Measurements from ENCODE around the gene MAML3.

The MAML3 gene

GRCh38 chr4:139754938-139755337 lies 399.0 kb downstream of the MAML3 start:
- no peak for DNase-seq (ENCODE audit: low spot score)

GRCh38 chr4:139753686-139754085 lies 400.3 kb downstream of the MAML3 start:
- no peak for DNase-seq (ENCODE audit: low spot score)

GRCh38 chr4:139749835-139750498 lies 404.0 kb downstream of the MAML3 start:
- DNase-seq (ENCODE audit: low spot score): no peak

DNA sequence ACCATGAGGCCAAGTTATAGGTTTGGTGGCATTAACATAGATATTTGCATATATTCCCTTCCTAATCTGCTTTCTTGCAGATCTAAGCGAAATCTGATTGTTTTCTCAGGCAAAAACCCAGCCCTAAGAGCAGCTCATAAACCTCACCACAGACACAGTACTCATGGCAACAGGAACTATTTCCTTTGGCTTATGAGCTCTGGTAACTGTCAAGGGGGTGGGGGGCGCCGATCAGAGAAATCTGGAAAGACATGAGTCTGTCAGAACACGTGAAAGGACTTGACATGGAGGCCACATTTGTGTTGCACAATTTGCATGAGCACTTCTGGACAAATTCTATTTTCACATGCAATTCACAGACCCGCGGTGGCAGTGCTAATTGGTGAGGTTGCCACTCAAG lies 404.6 kb downstream of the MAML3 start:
- DNase-seq (ENCODE audit: low spot score): no peak

DNA sequence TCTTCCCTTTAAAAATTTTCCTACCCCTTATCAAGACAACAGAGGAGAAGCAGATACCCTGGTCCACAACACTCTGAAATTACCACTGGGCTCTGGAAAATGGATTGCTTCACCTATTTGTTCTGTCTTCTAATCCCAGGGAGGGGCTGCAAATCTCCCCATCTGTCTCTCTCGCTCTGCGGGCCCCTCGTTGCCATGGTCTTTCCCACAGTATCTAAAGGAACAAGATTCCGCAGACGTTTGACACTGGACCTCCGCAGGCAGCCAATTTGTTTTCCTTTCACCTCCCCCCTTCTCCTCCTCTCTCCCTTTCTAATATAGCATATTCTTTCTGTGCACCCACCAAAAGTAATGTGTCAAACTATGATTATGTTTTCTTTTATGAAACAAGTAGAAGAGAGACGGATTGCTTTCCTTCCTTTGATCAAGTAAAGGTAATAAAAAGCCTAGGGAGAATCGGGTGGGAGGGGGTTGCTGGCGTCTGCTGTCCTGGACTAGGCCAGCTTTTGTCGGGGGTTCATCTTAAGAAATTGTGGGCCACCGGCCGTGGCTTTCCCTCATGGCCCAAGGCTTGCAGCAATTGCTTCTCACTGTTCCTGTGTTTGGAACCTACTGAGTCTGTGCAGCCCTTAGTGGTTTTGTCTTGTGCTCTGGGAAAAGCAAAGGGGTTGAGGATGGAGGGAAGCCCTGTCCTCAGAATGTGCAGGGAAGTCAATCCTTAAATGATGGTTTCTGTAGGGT lies 407.4 kb downstream of the MAML3 start:
- no peak for DNase-seq (ENCODE audit: low spot score)

DNA sequence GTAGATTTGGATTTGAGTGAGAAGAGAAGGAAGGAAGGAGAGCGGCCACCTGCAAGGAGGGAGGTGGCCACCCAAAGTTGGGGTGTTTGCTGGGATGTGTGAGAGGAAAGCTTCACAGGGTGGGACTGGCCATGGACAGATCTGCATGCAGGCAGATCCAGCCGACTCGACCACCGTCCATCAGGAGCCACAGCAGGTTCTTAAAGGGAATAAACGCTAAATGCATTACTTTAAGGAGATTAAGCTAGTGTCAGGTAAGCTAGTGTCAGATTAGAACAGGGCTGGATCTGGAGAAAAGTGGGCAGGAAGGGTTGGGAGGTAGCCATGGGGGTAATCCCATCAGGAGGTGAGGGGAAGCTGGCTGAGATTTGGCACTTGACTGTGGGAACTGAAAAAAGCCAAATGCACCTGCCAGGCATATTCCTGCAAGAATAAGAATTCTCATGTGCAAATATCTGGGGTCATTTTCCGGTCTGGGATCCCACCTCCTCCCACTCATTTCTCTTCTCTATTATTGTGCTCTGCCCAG lies 408.8 kb downstream of the MAML3 start:
- no peak for DNase-seq (ENCODE audit: low spot score)

GRCh38 chr4:139744232-139744631 lies 409.8 kb downstream of the MAML3 start:
- DNase-seq (ENCODE audit: low spot score): no peak

DNA sequence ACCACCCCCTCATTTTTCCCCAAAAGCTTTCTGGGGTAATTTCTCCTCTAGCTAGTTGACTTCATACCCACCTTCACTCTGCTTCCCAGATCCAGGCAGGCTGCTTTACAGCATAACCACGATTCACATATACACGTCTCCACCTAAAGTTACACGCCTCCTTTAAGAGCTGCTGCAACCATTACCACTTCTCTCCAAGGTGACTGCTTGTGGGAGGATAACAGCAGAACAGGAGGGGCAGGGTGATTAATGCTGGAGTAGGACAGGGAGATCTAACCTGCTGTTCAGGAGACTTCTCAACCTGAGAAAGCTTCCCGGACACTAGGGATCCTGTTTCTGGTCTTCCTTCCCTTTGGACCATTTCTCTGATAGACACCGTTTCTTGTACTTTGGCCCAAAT lies 411.0 kb downstream of the MAML3 start:
- no peak for DNase-seq (ENCODE audit: low spot score)

GRCh38 chr4:139740531-139741041 lies 413.4 kb downstream of the MAML3 start:
- no peak for DNase-seq (ENCODE audit: low spot score)

- DNase-seq (ENCODE audit: low spot score): no peak
These were observed 413.9 kb downstream of the MAML3 start for GRCh38 chr4:139740121-139740520.

DNA sequence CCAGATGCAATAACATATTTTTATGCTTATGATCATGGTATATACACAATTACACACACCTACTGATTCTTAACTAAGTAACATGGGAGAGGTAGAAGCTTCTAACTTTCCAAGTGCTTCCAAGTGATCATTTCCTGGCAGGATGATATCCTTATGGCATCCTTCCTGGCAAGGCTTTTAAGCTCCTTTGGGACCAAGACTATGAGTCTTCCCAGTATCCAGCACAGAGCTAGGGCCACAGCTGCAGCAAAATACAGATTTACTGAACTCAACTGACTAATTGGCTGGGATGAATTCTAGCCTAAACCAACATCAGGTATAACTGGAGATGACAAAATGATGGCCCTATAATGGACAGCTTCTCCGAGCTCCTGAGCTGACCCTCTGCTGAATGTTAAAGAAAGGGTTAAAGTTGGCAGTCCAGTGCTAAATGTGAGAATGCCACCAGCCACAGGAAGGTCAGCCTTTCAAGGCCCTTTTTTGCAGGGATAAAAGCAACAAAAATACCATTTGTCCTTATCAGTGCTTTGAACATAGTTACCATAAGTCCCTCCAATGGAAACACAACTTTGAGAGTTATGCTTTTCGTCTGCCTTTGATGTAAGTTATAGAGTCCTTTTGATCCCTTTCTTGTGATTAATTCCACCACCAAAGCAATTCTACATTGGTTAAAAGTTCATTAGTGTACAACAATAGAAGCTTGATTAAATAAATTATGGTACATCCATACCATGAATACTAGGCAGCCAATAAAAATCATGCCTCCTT lies 415.0 kb downstream of the MAML3 start:
- DNase-seq (ENCODE audit: low spot score): no peak

- DNase-seq (ENCODE audit: low spot score): no peak
These were observed 417.3 kb downstream of the MAML3 start for GRCh38 chr4:139736661-139737060.

- DNase-seq (ENCODE audit: low spot score): no peak
These were observed 417.7 kb downstream of the MAML3 start for GRCh38 chr4:139736274-139736660.

DNA sequence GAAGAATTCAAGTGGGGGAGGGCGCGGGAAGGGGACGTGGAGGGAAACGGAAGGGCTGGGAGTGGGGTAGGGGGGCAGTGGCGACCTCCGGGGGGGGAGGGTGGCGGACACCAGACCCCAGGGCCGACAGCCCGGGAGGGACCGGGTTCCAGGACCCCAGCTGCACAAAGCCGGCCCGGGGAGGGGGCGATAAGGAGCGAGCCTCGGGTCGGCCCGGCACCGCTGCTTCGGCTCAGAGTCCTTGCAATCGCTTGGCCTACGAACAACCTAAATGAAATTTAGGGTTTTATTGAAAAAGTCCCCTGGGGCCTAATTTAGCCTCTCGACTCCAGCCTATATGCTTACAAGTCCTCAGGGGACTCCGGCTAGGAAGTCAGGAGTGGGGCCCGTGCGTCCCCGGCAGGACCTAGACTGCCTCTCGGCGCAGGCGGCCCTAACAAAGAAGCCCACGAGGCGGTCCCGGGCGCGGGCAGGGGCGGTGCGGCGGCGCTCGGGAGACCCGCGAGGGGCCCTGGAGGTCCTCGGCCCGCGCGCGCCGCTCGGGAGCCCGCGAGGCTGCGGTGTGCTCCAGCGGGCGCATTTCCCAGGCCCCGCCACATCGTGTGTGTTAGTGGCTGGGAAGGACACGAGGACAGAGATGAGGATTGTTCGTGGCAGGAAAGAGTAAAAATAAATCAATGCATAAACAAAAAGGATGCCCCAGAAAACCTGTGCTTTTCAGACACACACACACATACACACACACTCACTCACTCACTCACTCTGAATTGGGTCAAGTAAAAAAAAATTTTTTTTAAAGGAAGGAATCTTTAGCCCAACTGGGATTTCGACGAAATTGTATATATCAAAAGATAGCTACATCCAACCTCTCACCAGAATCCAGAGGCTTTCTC lies 418.4 kb downstream of the MAML3 start:
- no peak for DNase-seq (ENCODE audit: low spot score)

- DNase-seq (ENCODE audit: low spot score): no peak
These were observed 419.1 kb downstream of the MAML3 start for GRCh38 chr4:139734875-139735380.

DNA sequence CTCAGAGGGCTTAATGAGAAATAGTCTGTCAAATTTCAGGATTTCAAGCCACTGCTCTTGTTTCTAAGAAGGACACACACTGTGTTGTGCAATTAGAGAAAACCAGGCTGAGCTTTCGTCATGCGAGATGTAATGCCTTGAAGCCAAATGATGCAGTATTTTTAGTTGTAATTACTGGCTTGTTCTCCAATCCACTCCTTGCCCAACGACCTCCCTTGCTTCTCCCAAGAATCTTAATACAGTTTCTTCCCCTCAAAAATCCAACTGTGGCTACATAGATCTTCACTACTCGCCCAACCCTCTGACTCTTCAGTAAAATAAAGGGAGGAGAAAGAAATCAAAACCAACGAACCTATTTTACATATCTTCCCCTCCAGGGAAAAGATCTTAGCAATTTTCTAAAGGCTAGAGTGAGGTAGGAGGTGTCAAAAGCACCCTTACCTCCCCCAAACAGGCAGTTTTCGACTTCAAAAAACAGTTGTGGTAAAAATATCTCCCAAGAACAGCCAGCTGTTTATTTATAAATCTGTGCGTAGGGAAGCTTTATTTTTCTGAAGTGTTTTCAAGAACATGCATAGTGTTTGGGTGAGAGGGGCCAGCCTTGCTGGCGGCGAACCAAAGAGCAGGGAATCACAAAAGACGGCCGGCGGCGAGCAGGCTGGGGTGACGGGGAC lies 419.6 kb downstream of the MAML3 start:
- DNase-seq (ENCODE audit: low spot score): no peak

- DNase-seq (ENCODE audit: low spot score): no peak
These were observed 420.9 kb downstream of the MAML3 start for GRCh38 chr4:139732991-139733570.

DNA sequence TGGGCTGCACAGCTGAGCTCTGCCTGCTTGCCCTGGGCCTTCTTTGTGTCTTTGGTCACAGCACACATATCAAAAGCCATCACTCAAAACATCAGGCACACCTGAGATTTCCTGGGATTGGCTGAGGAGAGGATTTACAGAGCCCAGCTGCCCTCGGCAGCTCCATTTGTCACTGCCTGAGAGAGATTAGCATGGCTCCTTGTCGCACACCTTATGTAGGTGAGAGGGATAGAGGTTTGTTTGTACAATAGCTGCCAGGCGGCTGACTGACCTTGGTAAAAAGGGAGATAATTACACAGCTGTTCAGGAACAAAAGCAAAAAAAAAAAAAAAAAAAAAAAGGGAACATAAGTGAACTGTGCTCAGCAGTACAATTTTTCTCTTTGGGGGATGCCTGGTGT lies 425.1 kb downstream of the MAML3 start:
- DNase-seq (ENCODE audit: low spot score): no peak

- DNase-seq (ENCODE audit: low spot score): no peak
These were observed 425.8 kb downstream of the MAML3 start for GRCh38 chr4:139728146-139728545.

- no peak for DNase-seq (ENCODE audit: low spot score)
These were observed 427.4 kb downstream of the MAML3 start for GRCh38 chr4:139726615-139727014.

Data from hematopoietic multipotent progenitor cell treated with erythropoietin and hydrocortisone succinate and interleukin-3 and kit ligand, for 15 days (in vitro differentiated cells).